Occipital lobe (tissue), 2 donors: Measurements from ENCODE around the gene ANTXRL. TPM values are rescaled to one million over a fixed set of nuclear protein-coding genes. Genes with fewer than 3 reads are reported as not detected.
"Not testable (repeated sequence)": the region's sequence is repeated elsewhere in the genome, so short reads cannot be mapped to it uniquely, and the experiment has no call there.

Experiments used
- DNase-seq: peaks from one replicate; lab custom pipeline; 2025; lab: John Stamatoyannopoulos, UW
- total RNA-seq: library from RNA; depleted of rRNA; stranded (reverse); fragments of >200 nt; gene quantifications from one replicate; pipeline ENCODE4 v1.2.3, GENCODE V29; 2014

Gene ANTXRL
- not detected for total RNA-seq

DNA sequence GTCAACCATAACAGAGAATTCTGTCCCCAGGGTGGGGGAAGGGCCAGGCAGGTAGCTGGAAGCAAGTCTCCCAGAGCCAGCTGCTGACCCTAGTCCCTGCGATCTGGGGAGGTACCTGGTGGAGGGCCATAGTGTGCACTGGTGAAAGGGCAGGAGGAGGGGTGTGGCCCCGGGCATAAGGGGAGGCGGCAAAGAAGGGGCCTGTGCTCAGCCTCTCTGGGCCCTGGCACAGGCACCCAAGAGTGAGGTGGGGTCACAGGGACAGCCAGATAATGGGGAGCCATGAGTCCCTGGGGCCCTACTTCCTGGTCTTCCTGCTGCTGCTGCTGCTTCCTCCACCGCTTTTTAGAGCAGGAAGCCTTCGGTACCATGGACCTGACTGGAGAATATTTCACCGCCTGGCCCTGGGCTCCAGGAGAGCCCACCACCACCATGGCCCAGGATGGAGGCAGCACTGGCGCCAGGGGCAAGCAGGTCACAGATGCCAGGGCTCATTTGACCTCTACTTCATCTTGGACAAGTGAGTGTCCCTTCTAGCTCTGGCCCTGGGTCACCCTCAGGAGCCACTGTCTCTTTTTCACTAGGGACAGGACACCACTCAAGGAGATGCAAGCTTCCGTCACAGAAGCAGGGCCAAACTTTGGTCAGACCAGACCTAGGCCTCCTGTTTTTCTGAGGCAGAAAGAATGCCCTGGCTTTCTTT lies at the start of gene ANTXRL:
Gene ANTXRL (plus strand): TSS at position 7 of the 703 bp plus-strand sequence. CDS start 266 bp downstream, at position 273.
- DNase-seq = no peak

DNA sequence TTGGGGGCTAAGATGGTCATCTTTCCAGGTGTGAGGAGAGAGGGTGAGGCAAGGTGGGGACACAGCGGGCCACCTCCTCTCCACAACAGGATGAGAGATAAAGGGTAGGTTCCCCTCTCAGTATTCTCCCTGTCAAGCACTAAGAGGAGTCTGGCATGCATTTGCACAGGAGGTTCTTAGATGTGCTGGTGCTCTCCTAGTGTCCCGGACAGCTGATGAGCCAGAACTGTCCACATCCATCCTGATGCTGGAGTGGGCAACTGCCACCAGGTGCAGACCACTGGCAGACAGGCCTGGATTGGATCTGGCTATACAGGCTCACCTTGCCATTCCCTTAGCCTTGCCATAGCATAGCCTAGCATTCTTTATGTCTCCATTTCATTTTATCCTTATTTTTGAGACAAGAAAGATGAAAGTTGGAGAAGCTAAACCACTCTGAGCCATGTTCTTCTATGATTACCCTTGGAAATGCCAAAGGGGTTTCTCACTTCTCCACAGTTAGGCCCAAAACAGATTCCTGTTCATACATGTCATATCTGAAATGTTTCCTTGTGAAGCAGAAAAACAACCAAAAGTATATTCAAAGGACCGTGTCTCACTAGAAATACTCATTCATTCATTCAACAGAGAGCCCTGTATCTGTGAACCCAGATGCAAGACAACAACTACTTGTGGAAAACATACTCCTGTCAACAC lies 48.8 kb upstream of the ANTXRL start:
- DNase-seq = no peak

DNA sequence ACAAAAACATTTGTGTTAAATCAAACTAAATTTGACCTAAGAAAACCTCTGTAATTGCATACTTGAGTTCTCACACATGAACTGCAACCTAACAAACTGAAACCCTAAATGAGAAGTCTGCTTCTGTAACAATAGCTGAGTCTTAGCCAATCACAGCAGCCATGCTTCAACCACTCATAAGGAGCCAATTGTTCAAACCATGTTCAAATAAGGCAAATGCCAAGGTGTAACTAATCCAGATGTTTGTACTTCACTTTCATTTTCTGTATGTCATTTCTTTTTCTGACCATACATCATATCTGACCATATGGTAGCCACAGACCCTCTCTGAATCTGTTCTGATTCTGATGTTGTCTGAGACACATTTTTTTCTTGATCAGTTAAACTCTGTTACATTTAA lies 47.5 kb upstream of the ANTXRL start:
- DNase-seq = no peak

DNA sequence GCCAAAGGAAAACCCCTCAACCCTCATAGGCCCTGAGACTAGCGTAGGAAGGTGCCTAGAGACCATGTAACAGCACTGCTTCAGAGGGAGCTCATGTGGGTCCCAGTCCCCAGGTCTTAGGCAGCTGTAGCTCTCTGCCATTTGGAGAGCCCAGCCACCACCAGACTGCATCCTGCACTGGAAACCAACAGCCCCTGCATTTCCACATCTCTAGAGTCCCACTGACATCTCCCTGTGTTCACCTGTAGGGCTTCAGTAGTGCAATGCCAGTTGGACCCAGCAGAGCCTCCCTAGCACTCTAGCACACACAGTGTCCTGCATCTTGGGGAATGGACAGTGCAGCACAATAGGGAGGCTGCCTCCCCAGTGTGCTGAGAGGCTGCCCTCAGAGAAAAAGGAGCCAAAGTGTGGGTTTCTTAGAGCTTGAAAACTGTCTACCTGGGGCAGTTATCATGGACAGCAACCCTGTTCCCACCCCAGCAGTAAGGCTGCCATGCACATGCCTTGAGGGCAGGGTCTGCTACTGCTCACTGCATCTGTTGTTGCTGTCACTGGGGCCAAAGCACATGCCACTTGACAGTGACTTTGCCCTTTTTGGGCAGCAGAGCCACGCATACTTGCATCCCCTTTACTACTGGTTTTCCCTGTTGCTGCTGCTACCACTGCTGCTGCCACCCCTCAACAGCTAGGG lies 46.7 kb upstream of the ANTXRL start:
- no peak for DNase-seq

- DNase-seq = no peak
Observed at GRCh38 chr10:46240684-46241565, 45.9 kb upstream of the ANTXRL start.

GRCh38 chr10:46245381-46245900 lies 41.4 kb upstream of the ANTXRL start:
- no peak for DNase-seq

DNA sequence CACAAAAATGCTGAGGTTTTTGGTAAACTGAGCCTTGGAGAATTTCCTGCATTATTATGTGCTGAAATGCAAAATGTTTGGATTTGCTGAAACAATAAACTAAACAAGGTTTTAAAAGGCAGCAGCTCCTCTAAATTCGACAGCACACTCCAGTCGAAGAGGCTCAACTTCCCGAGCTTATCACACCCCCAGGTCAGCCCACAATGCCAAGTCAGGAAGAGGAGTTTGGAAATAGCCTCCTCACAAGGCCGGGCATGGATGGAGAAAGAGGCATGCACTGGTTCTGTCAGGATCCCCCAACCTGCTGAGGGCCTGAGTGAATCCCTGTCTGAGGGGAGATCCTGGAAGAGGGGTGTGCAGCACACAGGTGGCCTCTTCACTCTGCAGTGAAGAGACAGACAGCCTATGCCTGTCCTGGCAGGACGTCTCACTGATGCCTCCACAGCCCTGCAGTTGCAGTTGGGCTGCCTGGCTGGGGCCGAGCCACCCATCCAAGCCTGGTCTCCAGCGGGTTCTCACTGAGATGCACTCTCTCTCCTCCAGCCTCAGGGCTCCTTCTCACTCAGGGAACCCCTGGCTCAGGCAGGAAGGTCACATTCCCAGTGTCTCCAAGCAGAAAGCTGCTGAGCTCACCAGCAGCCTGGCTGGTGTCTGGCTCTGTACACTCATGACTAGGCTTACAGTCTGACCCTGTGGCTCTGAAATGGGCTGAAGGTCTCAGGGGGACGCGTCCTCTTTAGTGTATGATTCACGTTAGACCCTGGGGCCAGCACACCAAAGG lies 40.2 kb upstream of the ANTXRL start:
- DNase-seq = not testable (repeated sequence)

GRCh38 chr10:46247181-46247475 lies 39.7 kb upstream of the ANTXRL start:
- DNase-seq = no peak

DNA sequence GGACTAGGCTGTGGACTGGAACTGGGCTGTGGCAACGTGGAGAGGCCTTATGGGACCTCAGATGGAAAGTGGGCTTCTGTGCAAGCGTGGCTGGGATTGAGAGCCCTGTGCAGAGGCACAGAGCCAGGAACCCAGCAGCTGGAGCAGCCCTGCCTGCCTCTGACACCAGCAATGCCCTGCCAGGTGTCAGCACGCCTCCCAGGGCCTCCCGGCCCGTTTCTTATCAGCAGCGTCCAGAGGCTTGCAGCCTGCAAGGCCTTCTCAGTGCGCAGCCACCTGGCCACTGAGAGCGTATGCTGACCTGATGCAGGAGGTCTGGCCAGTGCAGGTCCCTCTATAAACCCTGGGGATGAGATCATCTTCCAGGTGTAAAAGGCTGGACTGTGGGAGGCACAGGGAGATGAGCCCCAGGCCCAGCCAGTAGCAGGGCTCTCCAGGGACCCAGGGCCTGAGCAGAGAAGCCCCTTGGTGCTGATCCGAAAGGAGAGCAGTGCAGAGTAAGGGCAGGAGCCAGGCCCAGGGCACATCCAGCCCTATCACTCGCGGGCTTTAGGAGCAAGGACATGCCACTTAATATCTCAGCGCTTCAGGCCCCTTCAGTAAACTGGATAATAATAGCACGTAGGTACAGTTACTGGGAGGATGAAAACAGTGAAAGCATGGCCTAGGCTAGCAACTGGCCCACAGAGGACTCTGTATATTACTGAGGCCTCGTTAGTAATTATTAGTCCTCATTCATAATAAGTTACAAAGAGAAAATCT lies 38.8 kb upstream of the ANTXRL start:
- DNase-seq = no peak

GRCh38 chr10:46248651-46249146 lies 38.1 kb upstream of the ANTXRL start:
- DNase-seq = no peak

- not testable (repeated sequence) for DNase-seq
Observed at GRCh38 chr10:46249617-46250344, 37.0 kb upstream of the ANTXRL start.

DNA sequence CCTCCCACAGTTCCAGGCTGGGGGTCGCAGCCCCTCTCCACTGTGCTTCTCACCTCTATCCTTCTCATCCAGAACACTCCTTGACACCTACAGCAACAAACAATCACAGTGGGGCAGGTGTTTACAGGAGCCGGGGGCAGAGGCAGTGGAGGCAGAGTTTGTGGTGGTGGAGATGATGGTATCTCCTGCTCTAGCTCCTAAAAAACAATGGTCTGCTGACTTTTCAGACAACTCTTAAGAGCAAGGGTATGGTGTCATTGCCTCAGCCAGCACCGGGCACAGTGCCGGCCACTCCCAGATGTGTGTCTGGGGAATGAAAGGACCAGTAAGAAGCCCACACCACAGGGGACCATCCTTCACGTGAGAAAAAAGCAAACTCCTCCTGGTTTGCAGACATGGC lies 36.3 kb upstream of the ANTXRL start:
- DNase-seq = no peak

DNA sequence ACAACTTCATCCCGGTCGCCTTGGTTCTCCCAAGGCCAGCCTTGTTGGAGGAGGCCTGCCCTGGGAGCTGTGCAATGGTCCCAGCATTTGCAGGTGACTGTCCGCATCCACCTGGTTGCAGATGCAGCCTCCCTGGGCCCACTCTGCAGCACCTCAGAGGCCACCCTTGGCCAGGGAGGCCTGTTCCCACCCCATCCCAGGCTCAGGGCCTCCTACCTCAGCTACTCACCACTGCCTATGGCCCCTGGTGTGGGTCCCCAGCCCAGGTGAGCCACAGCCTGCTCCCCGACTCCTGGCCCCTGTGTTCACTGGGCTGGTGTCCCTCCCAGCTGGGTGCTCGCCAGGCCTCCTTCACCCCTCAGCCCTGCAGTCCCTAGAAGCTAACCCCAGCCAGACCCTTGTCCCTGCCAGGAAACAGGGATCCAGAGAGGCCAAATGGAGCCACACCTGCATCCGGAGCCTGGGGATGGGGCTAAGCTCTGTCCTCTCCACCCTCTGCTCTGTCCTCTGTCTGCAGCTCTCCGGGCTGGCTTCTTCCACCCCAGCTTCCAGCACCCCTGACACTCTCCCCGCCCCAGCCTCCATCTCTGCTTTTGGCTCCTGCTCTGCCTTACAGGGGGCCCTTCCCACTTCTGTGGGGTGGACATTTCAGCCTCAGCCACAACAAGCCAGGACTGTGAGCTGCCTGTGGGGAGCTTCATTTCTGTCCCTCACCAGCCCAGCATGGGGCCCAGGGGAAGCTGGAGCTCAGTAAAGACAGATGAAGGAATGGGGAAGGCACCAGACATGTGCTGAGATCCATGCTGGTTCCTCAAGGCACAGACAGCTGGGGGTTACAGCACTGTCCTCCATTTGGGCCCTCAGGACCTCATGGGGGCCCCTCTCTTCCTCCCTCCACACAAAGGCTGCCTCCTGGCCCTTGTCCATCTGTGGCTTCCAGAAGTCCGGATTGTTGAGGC lies 35.6 kb upstream of the ANTXRL start:
- DNase-seq = no peak

- no peak for DNase-seq
Observed at GRCh38 chr10:46251857-46252847, 34.6 kb upstream of the ANTXRL start.

- no peak for DNase-seq
Observed at GRCh38 chr10:46253076-46254006, 33.5 kb upstream of the ANTXRL start.

DNA sequence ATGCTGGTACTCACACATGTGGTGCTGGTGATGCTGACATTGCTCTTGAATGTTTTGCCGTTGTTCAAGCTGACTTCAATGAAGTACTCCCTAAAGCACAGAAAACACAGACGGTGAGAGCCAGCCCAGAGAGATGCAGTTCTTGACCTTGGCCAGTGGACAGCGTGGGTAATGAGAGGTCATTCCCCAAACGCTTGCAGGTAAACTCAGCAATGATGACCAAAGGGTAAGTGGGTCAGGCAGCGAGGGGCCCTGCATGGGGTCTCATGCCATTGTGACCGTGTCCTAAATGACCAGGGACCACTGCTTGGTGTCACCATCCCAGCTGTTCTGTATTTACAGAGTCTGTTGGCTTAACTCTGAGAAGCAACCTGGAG lies 32.8 kb upstream of the ANTXRL start:
- DNase-seq = no peak
